Measurements from ENCODE around the gene IGSF3. TPM values are rescaled to one million over a fixed set of nuclear protein-coding genes. Genes with fewer than 3 reads are reported as not detected.
"Not testable (repeated sequence)": the region's sequence is repeated elsewhere in the genome, so short reads cannot be mapped to it uniquely, and the experiment has no call there.

IGSF3 gene
- total RNA-seq, 1 experiment from 2014 or later, result 39.8 TPM

GRCh38 chr1:116599369-116599768 is 68.2 kb downstream of the IGSF3 start:
- not testable (repeated sequence) for DNase-seq (ENCODE audit: low read depth)

- DNase-seq (ENCODE audit: low read depth), result not testable (repeated sequence)
Measured at GRCh38 chr1:116598420-116599036, 69.0 kb downstream of the IGSF3 start.

- DNase-seq (ENCODE audit: low read depth), result not testable (repeated sequence)
Measured at GRCh38 chr1:116597388-116597787, 70.1 kb downstream of the IGSF3 start.

GRCh38 chr1:116596742-116597307 is 70.7 kb downstream of the IGSF3 start:
- not testable (repeated sequence) for DNase-seq (ENCODE audit: low read depth)

- DNase-seq (ENCODE audit: low read depth), result peak; percentile 15
Measured at GRCh38 chr1:116595946-116596741, 71.4 kb downstream of the IGSF3 start.

- DNase-seq (ENCODE audit: low read depth), result not testable (repeated sequence)
Measured at GRCh38 chr1:116595065-116595840, 72.3 kb downstream of the IGSF3 start.

GRCh38 chr1:116593977-116594376 is 73.6 kb downstream of the IGSF3 start:
- not testable (repeated sequence) for DNase-seq (ENCODE audit: low read depth)

DNA sequence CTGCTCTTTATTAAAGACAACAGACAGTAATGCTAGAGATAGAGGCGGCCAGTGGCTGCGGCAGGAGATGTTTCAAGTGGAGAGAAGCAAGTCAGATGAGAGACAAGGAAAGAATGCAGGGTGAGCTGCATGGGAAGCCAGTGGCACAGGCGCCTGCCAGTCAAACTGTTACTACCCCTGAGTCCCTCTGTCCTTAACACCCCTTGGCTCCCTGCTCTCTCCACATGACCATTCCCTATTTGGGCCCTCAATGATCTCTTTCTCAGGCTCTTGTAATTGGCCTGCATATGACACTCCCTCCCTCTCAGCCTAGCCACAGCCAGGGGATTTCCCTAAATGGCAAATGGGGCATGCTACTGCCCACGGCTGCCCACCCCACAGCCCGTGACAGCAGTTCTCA is 74.1 kb downstream of the IGSF3 start:
- DNase-seq (ENCODE audit: low read depth), result not testable (repeated sequence)

GRCh38 chr1:116591951-116592605 is 75.5 kb downstream of the IGSF3 start:
- not testable (repeated sequence) for DNase-seq (ENCODE audit: low read depth)

DNA sequence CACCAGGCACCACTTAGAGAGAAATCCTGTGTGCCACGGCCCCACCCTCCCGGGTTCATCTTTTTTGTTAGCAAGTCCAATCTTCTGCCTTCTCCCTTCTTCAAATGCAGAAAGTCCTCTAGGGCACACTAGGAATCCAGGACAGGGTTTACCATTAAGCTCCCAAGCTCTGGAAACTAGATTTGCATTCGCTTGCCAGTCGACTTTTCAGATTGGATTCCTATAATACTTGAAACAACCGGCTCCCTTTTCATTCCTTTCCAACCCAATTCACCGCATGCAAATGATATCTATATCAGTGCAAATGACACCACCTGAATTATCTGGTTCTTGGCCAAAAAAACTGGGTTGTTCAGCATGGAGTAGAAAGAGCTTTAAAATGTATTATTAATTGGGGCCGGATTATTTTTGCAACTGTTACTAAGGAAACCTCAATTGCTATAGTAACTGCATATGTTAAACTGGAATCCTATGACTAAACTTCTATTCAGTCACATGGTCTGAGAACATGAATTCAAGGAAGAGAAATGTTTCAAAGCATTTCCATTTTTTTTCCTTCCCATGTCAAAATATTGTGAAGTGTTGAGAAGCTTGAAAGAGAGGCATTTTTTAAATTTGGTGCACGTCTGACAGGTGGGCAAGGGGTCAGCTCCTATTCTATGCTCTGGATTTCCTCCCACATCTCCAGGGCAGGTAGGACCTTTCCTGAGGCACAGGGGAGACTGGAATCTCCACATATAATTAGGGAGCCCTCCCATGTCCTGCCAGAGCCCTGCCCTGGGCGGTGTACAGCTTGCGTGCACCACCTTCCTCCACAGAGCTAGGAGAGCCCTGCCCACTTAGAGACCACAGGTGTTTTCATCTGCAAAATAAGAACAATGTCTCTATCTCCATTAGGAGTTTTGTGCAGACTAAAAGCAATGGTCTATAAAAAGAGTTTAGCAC is 76.3 kb downstream of the IGSF3 start:
- not testable (repeated sequence) for DNase-seq (ENCODE audit: low read depth)

- not testable (repeated sequence) for DNase-seq (ENCODE audit: low read depth)
Measured at GRCh38 chr1:116590359-116591005, 77.1 kb downstream of the IGSF3 start.

GRCh38 chr1:116589101-116589735 is 78.3 kb downstream of the IGSF3 start:
- DNase-seq (ENCODE audit: low read depth), result peak; percentile 49

DNA sequence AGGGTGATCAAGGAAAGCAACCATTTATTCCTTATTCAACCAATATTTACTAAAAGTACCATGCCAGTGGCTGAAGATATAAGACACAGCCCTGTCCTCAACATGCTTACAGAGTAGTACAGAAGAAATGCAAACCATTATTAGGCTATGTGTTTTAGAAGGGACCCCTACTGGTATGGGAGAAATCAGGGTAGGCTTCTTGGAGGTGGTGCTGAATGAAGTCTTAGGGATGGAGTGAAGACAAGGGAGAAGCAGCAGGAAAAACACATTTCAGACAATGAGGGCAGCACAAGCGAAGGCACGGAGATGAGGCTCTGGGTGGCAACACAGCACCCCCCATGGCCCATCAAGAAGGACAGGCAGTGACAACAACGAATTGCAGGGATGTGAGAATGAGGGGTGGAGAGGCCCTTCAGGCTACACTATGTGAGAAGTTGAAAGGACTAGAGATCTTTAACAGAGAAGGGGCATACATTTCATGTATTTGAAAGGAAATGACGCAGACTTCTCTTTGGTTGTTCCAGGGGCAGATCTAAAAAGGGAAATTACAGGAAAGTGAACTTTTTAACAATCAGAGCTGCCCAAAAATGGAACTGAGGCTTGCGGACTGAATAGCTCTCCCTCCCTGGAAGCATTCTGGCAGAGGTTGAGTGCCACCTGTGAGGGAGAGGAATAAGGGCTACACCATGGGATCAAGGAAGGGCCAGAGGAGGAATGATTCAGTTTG is 79.9 kb downstream of the IGSF3 start:
- no peak for DNase-seq (ENCODE audit: low read depth)

DNA sequence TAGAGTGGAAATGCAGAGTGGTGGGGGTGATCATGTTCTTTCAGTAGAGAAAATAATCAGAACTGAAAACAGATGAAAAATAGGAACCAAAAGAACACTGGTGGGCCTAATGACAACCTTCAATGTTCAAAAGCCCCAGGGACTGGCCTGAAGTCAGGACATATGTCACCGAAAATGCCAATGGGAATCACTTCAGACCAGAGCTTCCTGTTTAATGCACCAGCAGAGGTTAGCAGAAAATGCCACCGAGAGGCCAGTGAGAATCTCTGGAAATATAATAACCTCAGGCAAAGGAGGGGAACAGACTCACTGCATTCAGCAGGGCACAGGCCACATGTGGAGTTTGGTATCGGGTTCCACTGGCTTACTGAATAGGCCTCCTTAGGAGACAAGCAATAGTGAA is 80.8 kb downstream of the IGSF3 start:
- DNase-seq (ENCODE audit: low read depth), result peak; percentile 79

DNA sequence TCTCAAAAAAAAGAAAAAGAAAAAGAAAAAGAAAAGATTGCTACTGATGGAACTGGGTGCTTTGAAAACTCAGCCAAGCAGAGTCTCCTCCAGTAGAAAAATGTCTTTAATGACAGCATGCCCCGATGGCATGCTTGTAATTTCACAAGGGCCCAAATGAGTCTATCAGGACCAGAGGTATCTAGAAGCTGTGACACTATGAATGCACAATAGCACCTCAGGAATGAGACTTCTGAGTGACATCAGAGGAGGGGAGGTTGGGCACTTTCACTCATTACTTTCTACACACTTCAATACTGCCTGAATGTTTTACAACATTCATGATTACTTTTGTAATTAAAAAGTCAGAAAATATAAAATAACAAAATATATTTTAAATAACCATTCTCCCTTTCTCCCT is 81.6 kb downstream of the IGSF3 start:
- no peak for DNase-seq (ENCODE audit: low read depth)

DNA sequence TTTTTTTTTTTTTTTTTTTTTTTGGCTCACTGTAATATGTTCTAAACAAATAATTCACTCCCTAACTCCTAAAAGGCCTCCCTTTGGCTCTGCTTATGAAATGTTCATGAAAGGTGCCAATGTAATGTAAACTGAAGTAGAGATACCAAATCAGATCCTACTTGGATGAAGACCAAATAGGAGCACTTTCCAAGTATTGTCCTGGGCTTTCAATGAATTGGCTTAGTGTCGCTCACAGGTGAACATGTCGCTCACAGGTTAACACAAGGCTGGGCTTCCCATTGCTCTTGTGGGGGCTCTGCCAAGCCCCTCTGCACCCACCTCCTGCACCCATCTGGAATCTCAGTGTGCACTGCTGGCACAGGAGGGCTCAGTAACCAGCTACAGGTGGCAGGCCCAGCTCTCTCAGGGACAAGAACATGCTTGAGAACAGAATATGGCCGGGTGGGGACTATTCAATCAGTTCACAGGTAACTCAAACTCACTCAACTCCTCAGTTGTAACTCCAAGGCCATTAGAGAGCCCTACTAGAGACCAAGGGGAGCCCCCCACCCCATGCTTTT is 86.1 kb downstream of the IGSF3 start:
- DNase-seq (ENCODE audit: low read depth), result no peak

GRCh38 chr1:116580446-116581322 is 86.8 kb downstream of the IGSF3 start:
- DNase-seq (ENCODE audit: low read depth), result peak; percentile 64

Measured in RPMI7951 (cell line).